A549 treated with RU486 at 1 μM for 4 hours (cell line): ENCODE measurements around the gene BCL2L2. TPM values are rescaled to one million over a fixed set of nuclear protein-coding genes. Genes with fewer than 3 reads are reported as not detected.

ENCODE experiments used
- total RNA-seq: library from RNA; stranded (reverse); fragments of 200-300 nt; extraction: Qiagen RNA extraction; gene quantifications from 5 replicates; pipeline ENCODE4 v1.2.3, GENCODE V29; 2022; ENCODE audit warnings: low read depth

Gene BCL2L2
- 18.6 to 22.7 TPM (median 21.0 TPM) in 5 replicates for total RNA-seq

GRCh38 chr14:23306412-23307145 lies at the start of gene BCL2L2:
TSS of gene BCL2L2 (plus strand) at chr14:23306833. CDS start at chr14:23307768, 935 bp downstream.

GRCh38 chr14:23286020-23286901 lies 20.4 kb upstream of the BCL2L2 start, which contains the start of gene HOMEZ:
TSS of gene HOMEZ (minus strand) at chr14:23286132. CDS start at chr14:23285952, 180 bp downstream.

DNA sequence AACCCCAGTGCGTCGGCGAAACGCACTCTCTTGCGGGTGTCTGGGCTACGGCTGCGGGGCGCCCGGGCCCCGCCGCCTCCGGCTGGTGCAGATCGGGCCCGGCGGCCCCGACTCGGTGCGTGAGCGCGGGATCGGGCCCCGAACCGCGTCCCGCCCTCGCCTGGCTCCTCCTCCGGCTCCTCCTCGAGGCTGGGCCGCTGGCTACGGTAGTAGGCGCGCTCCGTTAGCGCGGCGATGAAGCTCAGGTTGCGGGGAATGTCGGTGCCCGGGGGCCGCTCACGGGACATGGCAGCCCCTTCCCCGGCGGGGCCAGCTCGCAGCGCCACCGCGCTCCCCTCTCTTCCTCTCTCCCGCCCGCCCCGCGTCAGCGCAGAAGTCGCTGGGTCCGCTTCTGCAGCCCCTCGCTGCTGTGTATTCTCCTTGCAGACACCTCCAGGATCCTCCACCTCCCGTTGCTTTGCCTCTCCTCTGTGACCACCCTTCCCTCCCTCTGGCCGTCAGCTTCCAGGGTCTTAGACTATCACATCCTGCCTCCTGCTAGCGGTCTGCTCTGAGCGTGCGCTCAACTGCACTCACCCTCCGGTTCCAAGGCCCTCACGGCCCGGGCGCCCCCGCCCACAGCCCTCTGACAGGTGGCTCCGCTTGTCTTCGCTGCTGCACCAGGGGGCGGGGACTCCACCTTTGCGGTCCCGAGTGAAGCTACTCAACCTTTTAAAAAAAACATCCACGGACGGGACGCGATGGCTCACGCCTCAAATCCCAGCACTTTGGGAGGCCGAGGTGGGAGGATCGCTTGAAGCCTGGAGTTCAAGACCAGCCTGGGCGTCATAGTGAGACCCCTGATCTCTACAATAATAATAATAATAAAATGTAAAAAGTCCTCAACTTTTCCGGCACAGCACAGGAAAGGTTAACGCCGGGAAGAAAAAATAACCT lies 4.1 kb upstream of the BCL2L2 start, which contains the start of gene PPP1R3E:
TSS of gene PPP1R3E (minus strand) at position 570 of the 936 bp plus-strand sequence. CDS start at position 287, 283 bp downstream.

GRCh38 chr14:23320584-23321571 lies 14.2 kb downstream of the BCL2L2 start, which contains the start of gene PABPN1:
TSS of gene PABPN1 (plus strand) at chr14:23321457. CDS start at chr14:23321470, 13 bp downstream.

GRCh38 chr14:23352506-23353432 lies 46.1 kb downstream of the BCL2L2 start, which contains the start of gene SLC22A17:
TSS of gene SLC22A17 (minus strand) at chr14:23352887.

Other genes with a start within 250 kb of the BCL2L2 start
- gene CDH24, start 249.3 kb upstream of the BCL2L2 start, total RNA-seq: 2.7 to 5.9 TPM (median 5.0 TPM) in 5 replicates
- 98.6 to 112 TPM (median 108 TPM) in 5 replicates for gene ACIN1, start 211.7 kb upstream of the BCL2L2 start, total RNA-seq
- 79.6 to 113 TPM (median 107 TPM) in 5 replicates for gene C14orf119, start 211.3 kb upstream of the BCL2L2 start, total RNA-seq
- not detected in 5 replicates for gene CIROP, start 201.8 kb upstream of the BCL2L2 start, total RNA-seq
- gene CEBPE, start 187.6 kb upstream of the BCL2L2 start, total RNA-seq: not detected in 5 replicates
- 0.27 to 0.80 TPM (median 0.55 TPM) in 5 replicates for gene SLC7A8, start 123.2 kb upstream of the BCL2L2 start, total RNA-seq
- gene RNF212B, start 68.9 kb upstream of the BCL2L2 start, total RNA-seq: not detected in 5 replicates
- 6.8 to 9.3 TPM (median 7.4 TPM) in 5 replicates for gene HOMEZ, start 20.7 kb upstream of the BCL2L2 start, total RNA-seq
- gene PPP1R3E, start 4.0 kb upstream of the BCL2L2 start, total RNA-seq: 3.5 to 6.1 TPM (median 4.6 TPM) in 5 replicates
- gene PABPN1, start 14.6 kb downstream of the BCL2L2 start, total RNA-seq: 133 to 164 TPM (median 158 TPM) in 5 replicates
- 5.2 to 8.9 TPM (median 6.8 TPM) in 5 replicates for gene SLC22A17, start 46.1 kb downstream of the BCL2L2 start, total RNA-seq
- not detected in 5 replicates for gene EFS, start 58.3 kb downstream of the BCL2L2 start, total RNA-seq
- gene IL25, start 66.0 kb downstream of the BCL2L2 start, total RNA-seq: not detected in 5 replicates
- gene CMTM5, start 70.2 kb downstream of the BCL2L2 start, total RNA-seq: not detected in 5 replicates
- not detected in 5 replicates for gene MYH6, start 101.4 kb downstream of the BCL2L2 start, total RNA-seq
- not detected in 5 replicates for gene MYH7, start 128.8 kb downstream of the BCL2L2 start, total RNA-seq
- gene NGDN, start 162.9 kb downstream of the BCL2L2 start, total RNA-seq: 58.7 to 78.0 TPM (median 71.2 TPM) in 5 replicates
- 0.88 to 2.1 TPM (median 1.2 TPM) in 5 replicates for gene ZFHX2, start 244.9 kb downstream of the BCL2L2 start, total RNA-seq
- 11.8 to 13.8 TPM (median 12.7 TPM) in 5 replicates for gene THTPA, start 249.4 kb downstream of the BCL2L2 start, total RNA-seq